ENCODE data around the gene BIN1. TPM values are rescaled to one million over a fixed set of nuclear protein-coding genes. Genes with fewer than 3 reads are reported as not detected.

Gene BIN1
- total RNA-seq (2014; rRNA removed; shearing (Covaris generic)), result 68.6 and 76.5 TPM in 2 replicates

- Histone ChIP-seq H3K4me3 (peak within 1 kb of the TSS; percentile 77), H3K36me3 (peaks cover 11% of the 10 kb centered on the region; the same call in 1 of the 2 replicates), H3K9me3 (replicated peaks) (no peaks in the 10 kb centered on the region), H3K27ac (peak within 1 kb of the TSS; percentile 66), H3K4me1 (replicated peaks) (peaks cover 15% of the 10 kb centered on the region), H3K27me3 (replicated peaks) (no peaks in the 10 kb centered on the region)
- peak; percentile 89 to 94 for DNase-seq (ENCODE audit: low read depth in 1 of 2, low spot score in 2 of 2)
Observed at GRCh38 chr2:127106991-127107621, at the start of gene BIN1. Gene BIN1, minus strand, starts transcription at chr2:127107154. Its CDS starts 211 bp downstream, at chr2:127106943.

GRCh38 chr2:127155947-127156346 lies 49.0 kb upstream of the BIN1 start:
- Histone ChIP-seq H3K4me3 (no peak overlapping the region), H3K4me1 (replicated peaks) (peaks cover 31% of the 10 kb centered on the region), H3K36me3 (no peaks in the 10 kb centered on the region), H3K27ac (no peak overlapping the region), H3K9me3 (replicated peaks) (0 out of 2 replicates have a peak, but pooled peaks cover 3% of the 10 kb centered on the region), H3K27me3 (replicated peaks) (no peaks in the 10 kb centered on the region)
- no peak for DNase-seq (ENCODE audit: low read depth in 1 of 2, low spot score in 2 of 2)

GRCh38 chr2:127155028-127155581 lies 48.2 kb upstream of the BIN1 start:
- H3K36me3 ChIP-seq, result no peaks in the 10 kb centered on the region
- H3K4me3 ChIP-seq, result no peak overlapping the region
- 0 out of 2 replicates have a peak, but pooled peaks cover 3% of the 10 kb centered on the region for H3K9me3 ChIP-seq (replicated peaks)
- H3K27me3 ChIP-seq (replicated peaks), result no peaks in the 10 kb centered on the region
- no peak overlapping the region for H3K27ac ChIP-seq
- no peak for DNase-seq (ENCODE audit: low read depth in 1 of 2, low spot score in 2 of 2)
- peaks cover 31% of the 10 kb centered on the region for H3K4me1 ChIP-seq (replicated peaks)

DNA sequence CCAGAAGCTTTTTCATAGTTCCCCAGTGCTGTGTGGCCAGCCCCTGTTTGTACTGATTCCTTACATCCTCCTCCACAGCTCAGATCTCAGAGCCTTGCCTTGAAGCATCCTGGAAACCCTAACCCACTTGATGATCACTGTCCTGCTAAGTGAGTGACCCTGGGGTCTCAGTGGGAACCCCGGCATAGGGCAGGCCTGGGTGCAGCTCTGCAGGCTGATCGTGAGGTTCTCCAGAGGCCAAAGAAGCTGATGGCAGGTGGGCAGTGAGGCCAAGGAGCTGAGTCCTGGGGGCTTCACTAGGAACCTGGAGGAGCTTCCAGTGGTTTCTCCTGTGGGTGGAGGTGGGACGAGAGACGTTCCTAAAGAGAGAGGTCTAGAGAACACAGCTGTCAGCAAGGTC lies 47.4 kb upstream of the BIN1 start:
- peaks cover 37% of the 10 kb centered on the region for H3K4me1 ChIP-seq (replicated peaks)
- H3K9me3 ChIP-seq (replicated peaks), result 0 out of 2 replicates have a peak, but pooled peaks cover 3% of the 10 kb centered on the region
- no peak overlapping the region for H3K4me3 ChIP-seq
- 0 out of 2 replicates have a peak overlapping the region, but pooled peaks have one; percentile 45 for H3K27ac ChIP-seq
- no peaks in the 10 kb centered on the region for H3K36me3 ChIP-seq
- no peaks in the 10 kb centered on the region for H3K27me3 ChIP-seq (replicated peaks)
- no peak for DNase-seq (ENCODE audit: low read depth in 1 of 2, low spot score in 2 of 2)

- peak; percentile 74 to 85 for DNase-seq (ENCODE audit: low read depth in 1 of 2, low spot score in 2 of 2)
- no peaks in the 10 kb centered on the region for H3K36me3 ChIP-seq
- H3K9me3 ChIP-seq (replicated peaks), result 0 out of 2 replicates have a peak, but pooled peaks cover 3% of the 10 kb centered on the region
- H3K4me3 ChIP-seq, result no peak overlapping the region
- no peaks in the 10 kb centered on the region for H3K27me3 ChIP-seq (replicated peaks)
- H3K27ac ChIP-seq, result peak overlapping the region; percentile 45
- peaks cover 41% of the 10 kb centered on the region for H3K4me1 ChIP-seq (replicated peaks)
Observed at GRCh38 chr2:127153691-127154158, 46.8 kb upstream of the BIN1 start.

GRCh38 chr2:127150996-127151395 lies 44.0 kb upstream of the BIN1 start:
- H3K36me3 ChIP-seq, result no peaks in the 10 kb centered on the region
- peaks cover 46% of the 10 kb centered on the region for H3K4me1 ChIP-seq (replicated peaks)

GRCh38 chr2:127149384-127149783 lies 42.4 kb upstream of the BIN1 start:
- Histone ChIP-seq H3K4me1 (replicated peaks) (peaks cover 51% of the 10 kb centered on the region), H3K4me3 (no peak overlapping the region), H3K27ac (peak overlapping the region; percentile 80), H3K36me3 (no peaks in the 10 kb centered on the region), H3K27me3 (replicated peaks) (no peaks in the 10 kb centered on the region), H3K9me3 (replicated peaks) (0 out of 2 replicates have a peak, but pooled peaks cover 3% of the 10 kb centered on the region)
- DNase-seq (ENCODE audit: low read depth in 1 of 2, low spot score in 2 of 2), result peak in 1 of 2 experiments; percentile 87

More at GRCh38 chr2:127150996-127151395, 44.0 kb upstream of the BIN1 start:
- Histone ChIP-seq H3K9me3 (replicated peaks) (0 out of 2 replicates have a peak, but pooled peaks cover 3% of the 10 kb centered on the region), H3K4me3 (no peak overlapping the region), H3K27ac (no peak overlapping the region), H3K27me3 (replicated peaks) (no peaks in the 10 kb centered on the region)
- no peak for DNase-seq (ENCODE audit: low read depth in 1 of 2, low spot score in 2 of 2)

DNA sequence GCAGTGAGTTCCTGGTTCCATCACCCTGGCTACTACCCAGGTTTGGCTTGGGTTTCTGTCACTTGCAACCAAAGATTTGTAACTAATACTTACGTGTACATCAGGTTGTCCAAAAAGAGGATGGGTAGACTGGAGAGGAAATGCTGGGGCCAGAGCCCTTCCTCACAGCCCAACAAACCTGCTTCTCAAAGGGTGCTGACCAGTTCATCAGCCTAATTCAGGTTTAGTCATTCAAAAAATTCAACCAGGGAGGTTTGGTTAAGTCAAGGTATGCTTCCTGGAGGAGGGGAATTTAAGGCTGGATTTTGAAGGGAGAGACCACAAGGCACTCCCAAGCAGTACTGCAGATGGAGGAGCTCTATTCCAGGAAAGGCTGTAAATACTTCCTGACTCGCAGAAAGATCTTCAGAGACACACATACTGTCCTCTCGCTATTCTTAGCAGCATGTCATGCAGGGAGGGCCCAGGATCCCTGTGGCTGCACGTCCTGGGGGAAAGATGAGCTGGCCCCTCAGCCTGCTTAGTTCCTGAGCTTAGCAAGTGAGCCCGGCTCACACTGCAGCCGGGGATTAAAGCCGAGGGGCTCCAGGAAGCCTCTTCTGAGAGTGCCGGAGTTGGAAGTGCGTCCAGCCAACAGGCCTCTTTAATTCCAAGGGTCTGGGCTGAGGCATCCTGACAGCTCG lies 40.0 kb upstream of the BIN1 start:
- Histone ChIP-seq H3K4me1 (replicated peaks) (peaks cover 39% of the 10 kb centered on the region), H3K27ac (no peak overlapping the region), H3K27me3 (replicated peaks) (no peaks in the 10 kb centered on the region), H3K9me3 (replicated peaks) (0 out of 2 replicates have a peak, but pooled peaks cover 3% of the 10 kb centered on the region), H3K4me3 (no peak overlapping the region), H3K36me3 (no peaks in the 10 kb centered on the region)
- DNase-seq (ENCODE audit: low read depth in 1 of 2, low spot score in 2 of 2), result no peak

DNA sequence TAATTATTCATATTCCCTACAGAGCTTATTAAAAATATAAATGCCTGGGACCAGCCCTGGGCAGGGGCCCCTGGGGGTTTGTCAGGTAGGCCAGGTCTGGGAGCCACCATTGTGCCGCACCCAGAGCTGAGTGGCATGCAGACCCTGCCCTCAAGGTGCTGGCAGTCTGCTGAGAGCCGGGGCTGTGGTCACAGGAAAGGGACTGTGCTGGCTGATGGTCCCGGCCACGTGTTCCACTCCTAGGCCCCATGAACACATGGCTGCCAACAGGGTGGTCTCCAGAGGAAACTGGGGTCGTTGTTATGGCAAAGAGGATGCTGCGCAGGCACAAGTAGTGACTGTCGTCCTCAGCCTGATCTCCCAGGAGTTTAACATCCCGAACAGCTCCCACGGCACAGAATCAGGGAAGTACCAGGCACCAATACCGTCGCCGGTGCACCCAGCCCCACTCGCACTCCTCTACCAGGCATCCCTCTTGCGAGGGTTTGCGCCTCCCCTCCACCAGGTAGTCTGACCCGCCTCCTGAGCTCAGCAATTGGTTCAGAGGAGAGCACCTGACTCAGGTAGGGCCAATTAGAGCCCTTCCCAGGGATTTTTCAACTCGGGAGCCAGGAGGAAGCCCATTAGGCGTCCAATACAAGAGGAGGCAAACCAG lies 39.2 kb upstream of the BIN1 start:
- Histone ChIP-seq H3K4me1 (replicated peaks) (peaks cover 39% of the 10 kb centered on the region), H3K27me3 (replicated peaks) (no peaks in the 10 kb centered on the region), H3K27ac (no peak overlapping the region), H3K36me3 (no peaks in the 10 kb centered on the region), H3K9me3 (replicated peaks) (no peaks in the 10 kb centered on the region), H3K4me3 (no peak overlapping the region)
- DNase-seq (ENCODE audit: low read depth in 1 of 2, low spot score in 2 of 2), result no peak

DNA sequence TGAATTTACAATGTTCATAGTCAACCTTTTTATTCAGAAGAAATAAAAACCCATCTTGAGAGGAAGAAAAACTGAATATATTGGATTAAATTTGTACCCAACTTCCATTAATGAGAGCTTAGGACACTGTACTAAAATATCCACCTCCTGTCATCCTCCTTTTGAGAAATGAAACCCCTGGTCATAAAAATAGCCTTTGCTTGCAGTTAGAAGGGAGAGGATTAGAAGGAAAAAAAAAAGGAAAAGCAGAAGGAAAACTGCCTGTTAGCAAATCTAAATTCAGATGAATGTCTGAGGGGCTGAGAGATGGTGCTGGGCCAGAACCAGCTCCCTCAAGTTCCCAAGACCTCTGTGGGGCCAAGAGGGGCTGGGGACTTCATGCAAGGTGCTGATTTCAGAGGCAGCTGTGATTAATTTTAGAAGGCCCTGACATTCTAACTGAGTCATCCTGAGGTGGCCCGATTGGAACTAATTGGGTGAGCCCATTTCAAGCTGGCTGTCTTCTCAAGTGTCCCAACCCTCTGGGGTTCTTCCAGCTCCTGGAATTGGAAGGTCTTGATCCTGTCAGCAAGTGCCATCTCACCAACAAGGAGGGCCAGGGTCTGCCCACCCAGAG lies 38.4 kb upstream of the BIN1 start:
- H3K27me3 ChIP-seq (replicated peaks), result no peaks in the 10 kb centered on the region
- no peak overlapping the region for H3K27ac ChIP-seq
- DNase-seq (ENCODE audit: low read depth in 1 of 2, low spot score in 2 of 2), result no peak
- H3K4me3 ChIP-seq, result no peak overlapping the region
- no peaks in the 10 kb centered on the region for H3K36me3 ChIP-seq
- peaks cover 39% of the 10 kb centered on the region for H3K4me1 ChIP-seq (replicated peaks)
- H3K9me3 ChIP-seq (replicated peaks), result no peaks in the 10 kb centered on the region

DNA sequence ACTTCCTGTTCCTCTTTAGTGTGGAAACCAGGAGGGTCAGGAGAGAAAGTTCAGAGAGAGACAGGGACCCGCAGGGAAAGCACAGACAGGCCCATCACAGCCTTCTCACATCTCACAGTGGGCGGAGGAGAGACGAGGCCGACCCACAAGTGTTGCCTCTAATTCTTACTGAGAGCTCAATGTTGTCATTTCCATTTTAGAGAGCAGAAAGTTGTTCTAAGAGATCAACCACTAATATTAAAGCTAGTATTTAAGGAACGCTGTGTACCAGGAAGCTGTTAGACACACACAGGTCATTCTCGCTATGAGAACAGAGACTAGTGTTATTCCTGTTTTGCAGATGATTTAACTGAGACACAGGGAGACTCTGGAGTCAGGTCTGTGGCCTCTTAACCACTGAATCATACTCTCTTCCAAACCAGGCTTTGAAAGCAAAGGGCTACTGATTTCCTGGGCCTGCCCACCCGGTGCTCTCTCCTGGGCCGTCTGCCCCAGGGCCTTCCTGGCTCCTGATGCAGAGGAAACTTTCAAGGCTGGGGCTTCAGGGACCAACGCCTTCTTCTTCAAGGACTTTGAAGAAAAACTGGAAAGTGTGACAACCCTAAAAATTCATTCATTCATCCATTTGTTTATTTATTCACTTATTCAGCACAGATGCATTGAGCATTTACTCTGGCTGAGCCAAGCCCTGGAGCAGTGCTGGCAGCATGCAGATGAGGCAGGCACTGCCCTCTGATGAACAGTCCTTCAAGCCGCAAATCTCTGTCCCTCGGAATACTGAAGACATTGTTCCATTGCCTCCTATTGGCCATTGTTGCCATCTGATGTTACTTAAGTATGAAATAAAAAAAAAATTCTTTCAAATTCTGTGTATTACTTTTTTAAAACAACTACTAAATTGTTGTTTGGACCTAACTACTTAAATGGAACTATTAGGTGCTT lies 37.2 kb upstream of the BIN1 start:
- Histone ChIP-seq H3K27ac (no peak overlapping the region), H3K27me3 (replicated peaks) (no peaks in the 10 kb centered on the region)
- peak in 1 of 2 experiments; percentile 15 for DNase-seq (ENCODE audit: low read depth in 1 of 2, low spot score in 2 of 2)

More for the DNA sequence above, 37.2 kb upstream of the BIN1 start:
- Histone ChIP-seq H3K4me1 (replicated peaks) (peaks cover 31% of the 10 kb centered on the region), H3K36me3 (no peaks in the 10 kb centered on the region), H3K9me3 (replicated peaks) (0 out of 2 replicates have a peak, but pooled peaks cover 1% of the 10 kb centered on the region), H3K4me3 (no peak overlapping the region)

Measured in SJSA1 (cell line).